ENCODE results near the gene XYLT1. TPM values are rescaled to one million over a fixed set of nuclear protein-coding genes. Genes with fewer than 3 reads are reported as not detected.

XYLT1 gene
- total RNA-seq, 3 donors from 2014 or later (not counting 1 experiment from before 2014, with no cell fraction given): 40.9 to 55.5 (median 43.8) TPM

GRCh38 chr16:17444658-17445057 lies 26.1 kb downstream of the XYLT1 start:
- DNase-seq: no peak
- Histone ChIP-seq H3K9me3 (ENCODE audit: control insufficient read depth, insufficient read depth, low read length) (no peaks in the 10 kb centered on the region), H3K27me3 (ENCODE audit: control insufficient read depth, insufficient read depth, low read length) (no peaks in the 10 kb centered on the region), H3K27ac (ENCODE audit: low read length) (no peak overlapping the region), H3K4me3 (ENCODE audit: low read length) (no peak overlapping the region), H3K36me3 (ENCODE audit: control insufficient read depth, insufficient read depth, low read length) (peaks cover 4% of the 10 kb centered on the region), H3K4me1 (ENCODE audit: control insufficient read depth, insufficient read depth, low read length) (peaks cover 43% of the 10 kb centered on the region)
- no peak for TF ChIP-seq CTCF (IDR thresholded peaks at IDR 0.05)
- intact Hi-C loops (cut with micrococcal nuclease): loop anchor here (5.0 kb wide), 1 partner anchor 102 kb away; no protein-coding TSS in a partner anchor
- Mint-ChIP-seq H3K36me3 (no peaks in the 10 kb centered on the region), H3K27me3 (ENCODE audit: low read depth in 2 of 2) (no peaks in the 10 kb centered on the region), H3K4me1 (peaks cover 67 to 71% of the 10 kb centered on the region in 2 donors), H3K9me3 (no peaks in the 10 kb centered on the region), H3K27ac (no peak overlapping the region), H3K4me3 (no peak overlapping the region)
- ATAC-seq: no peak
- WGBS (ENCODE audit: insufficient coverage): 100% methylated on average over 1 of the region's 1 CpG

- H3K27ac Mint-ChIP-seq: no peak overlapping the region
- Histone ChIP-seq H3K9me3 (ENCODE audit: control insufficient read depth, insufficient read depth, low read length) (no peaks in the 10 kb centered on the region), H3K27ac (ENCODE audit: low read length) (no peak overlapping the region), H3K4me3 (ENCODE audit: low read length) (no peak overlapping the region), H3K36me3 (ENCODE audit: control insufficient read depth, insufficient read depth, low read length) (no peaks in the 10 kb centered on the region), H3K4me1 (ENCODE audit: control insufficient read depth, insufficient read depth, low read length) (peaks cover 27% of the 10 kb centered on the region), H3K27me3 (ENCODE audit: control insufficient read depth, insufficient read depth, low read length) (no peaks in the 10 kb centered on the region)
- no peaks in the 10 kb centered on the region for H3K9me3 Mint-ChIP-seq
- DNase-seq: no peak
- intact Hi-C loops (cut with micrococcal nuclease): no loop called here
- H3K4me3 Mint-ChIP-seq: peak overlapping the region; percentile 71
- TF ChIP-seq CTCF (IDR thresholded peaks at IDR 0.05): no peak
- WGBS (ENCODE audit: insufficient coverage): 90% methylated on average over 4 of the region's 4 CpGs
- H3K4me1 Mint-ChIP-seq: peaks cover 76 to 77% of the 10 kb centered on the region in 2 donors
- no peaks in the 10 kb centered on the region for H3K36me3 Mint-ChIP-seq
- H3K27me3 Mint-ChIP-seq (ENCODE audit: low read depth in 2 of 2): no peaks in the 10 kb centered on the region
- ATAC-seq: no peak
These were observed 30.6 kb downstream of the XYLT1 start for GRCh38 chr16:17440131-17440530.

DNA sequence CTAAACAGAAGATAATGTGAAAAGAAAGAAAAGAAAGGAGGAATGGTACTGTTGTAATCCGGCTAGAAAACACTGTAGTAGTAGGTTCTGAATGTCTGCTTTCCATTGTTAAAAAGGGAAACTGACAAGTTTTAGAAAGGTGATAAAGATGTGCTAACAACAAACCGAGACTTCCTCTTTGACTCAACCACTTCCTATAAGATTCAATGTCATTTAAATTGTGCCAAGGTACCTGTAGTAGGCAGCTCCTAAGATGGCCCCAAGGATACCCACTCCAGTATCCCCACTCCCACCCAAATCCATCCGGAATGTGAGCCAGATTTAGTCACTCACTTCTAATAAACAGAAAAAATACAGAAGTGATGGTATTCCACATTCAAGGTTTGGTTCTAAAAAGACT lies 31.2 kb downstream of the XYLT1 start:
- Mint-ChIP-seq H3K27ac (peak overlapping the region; percentile 27 to 59), H3K27me3 (ENCODE audit: low read depth in 2 of 2) (no peaks in the 10 kb centered on the region), H3K36me3 (no peaks in the 10 kb centered on the region), H3K4me1 (peaks cover 80 to 83% of the 10 kb centered on the region in 2 donors), H3K4me3 (peak overlapping the region; percentile 71), H3K9me3 (no peaks in the 10 kb centered on the region)
- intact Hi-C loops (cut with micrococcal nuclease): loop anchor here (5.0 kb wide), 1 partner anchor 37 kb away; no protein-coding TSS in a partner anchor
- WGBS (ENCODE audit: insufficient coverage): 28% methylated on average over 3 of the region's 3 CpGs
- no peak overlapping the region for H3K27ac ChIP-seq (ENCODE audit: low read length)
- ATAC-seq (peak; percentile 47 to 86 (median 70)), DNase-seq (peak in 1 of 2 donors; percentile 48)
- no peak for TF ChIP-seq CTCF (IDR thresholded peaks at IDR 0.05)
- peaks cover 31% of the 10 kb centered on the region for H3K4me1 ChIP-seq (ENCODE audit: control insufficient read depth, insufficient read depth, low read length)
- H3K27me3 ChIP-seq (ENCODE audit: control insufficient read depth, insufficient read depth, low read length): no peaks in the 10 kb centered on the region
- H3K36me3 ChIP-seq (ENCODE audit: control insufficient read depth, insufficient read depth, low read length): no peaks in the 10 kb centered on the region
- no peaks in the 10 kb centered on the region for H3K9me3 ChIP-seq (ENCODE audit: control insufficient read depth, insufficient read depth, low read length)
- no peak overlapping the region for H3K4me3 ChIP-seq (ENCODE audit: low read length)

DNA sequence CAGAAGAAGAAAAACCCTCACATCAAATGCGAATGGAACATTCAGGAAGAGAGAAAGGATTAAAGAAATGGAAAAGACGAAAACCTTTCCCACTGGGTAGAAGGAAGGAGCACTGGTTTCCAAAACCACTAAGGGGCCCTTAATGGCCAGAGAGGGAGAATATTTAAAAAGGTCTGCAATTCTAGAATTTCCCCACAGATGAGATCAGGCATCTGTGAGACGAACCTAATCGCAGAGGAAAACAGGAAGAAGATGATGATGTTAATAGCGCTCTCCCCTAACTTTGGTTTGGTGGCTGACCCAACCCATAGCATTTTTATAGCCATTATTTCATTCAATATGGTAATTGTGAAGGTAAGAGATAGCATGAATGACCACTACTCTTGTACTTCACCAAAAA lies 32.8 kb downstream of the XYLT1 start:
- Mint-ChIP-seq H3K27ac (peak overlapping the region; percentile 27 to 47), H3K9me3 (no peaks in the 10 kb centered on the region), H3K4me3 (peak overlapping the region; percentile 38), H3K36me3 (no peaks in the 10 kb centered on the region), H3K4me1 (peaks cover 69 to 86% of the 10 kb centered on the region in 2 donors), H3K27me3 (ENCODE audit: low read depth in 2 of 2) (no peaks in the 10 kb centered on the region)
- intact Hi-C loops (cut with micrococcal nuclease): loop anchor here (2.0 to 5.0 kb wide), 2 partner anchors 19 to 36 kb away; no protein-coding TSS in a partner anchor
- Histone ChIP-seq H3K36me3 (ENCODE audit: control insufficient read depth, insufficient read depth, low read length) (no peaks in the 10 kb centered on the region), H3K27ac (ENCODE audit: low read length) (no peak overlapping the region), H3K4me3 (ENCODE audit: low read length) (no peak overlapping the region), H3K27me3 (ENCODE audit: control insufficient read depth, insufficient read depth, low read length) (no peaks in the 10 kb centered on the region), H3K9me3 (ENCODE audit: control insufficient read depth, insufficient read depth, low read length) (no peaks in the 10 kb centered on the region), H3K4me1 (ENCODE audit: control insufficient read depth, insufficient read depth, low read length) (peaks cover 31% of the 10 kb centered on the region)
- TF ChIP-seq CTCF (IDR thresholded peaks at IDR 0.05): no peak
- no peak for DNase-seq
- WGBS (ENCODE audit: insufficient coverage): 86% methylated on average over 3 of the region's 5 CpGs
- no peak for ATAC-seq

Measured in natural killer cell (primary cell).